H1 (cell line): ENCODE results near the gene CALU. TPM values are rescaled to one million over a fixed set of nuclear protein-coding genes. Genes with fewer than 3 reads are reported as not detected.

Source experiments
- CEBPB ChIP-seq: IDR thresholded peaks from 2 replicates; pipeline ENCODE4 v1.6.1; 2012; ENCODE audit warnings: low read depth, low read length
- E2F6 ChIP-seq: IDR thresholded peaks from 2 replicates; pipeline ENCODE4 v1.6.1; 2012; ENCODE audit warnings: inconsistent platforms
- EGR1 ChIP-seq: IDR thresholded peaks from 2 replicates; pipeline ENCODE4 v1.6.1; 2011; ENCODE audit warnings: low read depth, low read length, borderline replicate concordance
- NRF1 ChIP-seq: IDR thresholded peaks from 2 replicates; pipeline ENCODE4 v1.6.1; 2011; ENCODE audit warnings: mild to moderate bottlenecking, low read depth, low read length, improper control_type of control experiment
- PHF8 ChIP-seq: fragments of 200-600 bp; sonication (generic); conservative IDR thresholded peaks from 2 replicates; pipeline ENCODE4 v1.7.1; 2012; ENCODE audit warnings: low read depth, mild to moderate bottlenecking, inconsistent platforms, low read length, moderate library complexity
- SP1 ChIP-seq: IDR thresholded peaks from 2 replicates; pipeline ENCODE4 v1.6.1; 2011; ENCODE audit warnings: low read depth, low read length
- polyA plus RNA-seq, 7 experiments: library from polyadenylated mRNA; depleted of rRNA in 3 of 7; stranded (reverse) in 5 of 7; unstranded in 2 of 7; fragments of >200 nt in 5 of 7; fragments of 200-250 nt in 2 of 7; gene quantifications; 1 replicate in 5 of 7; 2 replicates in 1 of 7; 4 replicates in 1 of 7; pipeline versions ENCODE4 v1.2.1 to v1.2.3, GENCODE V29; 2011 to 2013; ENCODE audit warnings: missing spikeins in 2 of 7, mixed read lengths in 2 of 7
- total RNA-seq: library from RNA; stranded (reverse); fragmentation: NEBNext Ultra II Directional; extraction: Animal tissue kit (Norgen Biotek cat#: 25700); gene quantifications from 2 replicates; pipeline ENCODE4 v1.2.1, GENCODE V29; 2021

The CALU gene
- total and polyA plus RNA-seq, 2 of the 8 experiments (the other 6 are each of a cell fraction or from before 2014, with no cell fraction given) = 67.2 to 170 TPM

GRCh38 chr7:128735436-128735835, 3.7 kb upstream of the CALU start (continued):
- TF ChIP-seq E2F6 (no peak), CEBPB (no peak), NRF1 (no peak), EGR1 (no peak), SP1 (no peak), PHF8 (no peak)
